HG02870 (cell line): ENCODE data around the gene NFU1.
A peak's percentile ranks its signal among the peaks of the same experiment; 100 is the strongest.
"Not testable (repeated sequence)": the region's sequence is repeated elsewhere in the genome, so short reads cannot be mapped to it uniquely, and the experiment has no call there.

Experiments
- ATAC-seq: cut with Tn5 transposase; IDR thresholded peaks from one replicate; pipeline ENCODE4 v1.9.1; 2021; ENCODE audit warnings: mild to moderate bottlenecking, moderate library complexity; ENCODE audit not compliant: unreplicated experiment

The NFU1 gene

DNA sequence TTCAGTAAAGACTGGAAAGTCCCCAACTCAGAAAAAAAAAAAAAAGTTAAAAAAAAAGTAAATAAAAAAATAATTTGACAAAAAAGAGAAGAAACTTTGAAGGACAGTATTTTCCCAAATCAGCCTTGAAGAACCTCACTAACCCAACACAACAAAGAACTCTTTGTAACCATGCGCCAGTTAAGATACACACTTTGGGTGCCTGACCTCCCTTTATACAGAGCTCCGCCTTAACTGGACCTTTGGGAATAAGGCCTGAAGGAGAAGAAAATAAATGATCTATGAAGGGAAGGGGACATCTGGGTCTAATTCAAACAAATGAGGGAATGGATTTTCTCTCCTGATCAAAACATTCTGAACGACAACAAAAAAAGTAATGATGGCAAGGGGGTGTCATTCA, 48.0 kb downstream of the NFU1 start:
- ATAC-seq: no peak

- no peak for ATAC-seq
Measured at GRCh38 chr2:69387770-69388481, 49.3 kb downstream of the NFU1 start.

DNA sequence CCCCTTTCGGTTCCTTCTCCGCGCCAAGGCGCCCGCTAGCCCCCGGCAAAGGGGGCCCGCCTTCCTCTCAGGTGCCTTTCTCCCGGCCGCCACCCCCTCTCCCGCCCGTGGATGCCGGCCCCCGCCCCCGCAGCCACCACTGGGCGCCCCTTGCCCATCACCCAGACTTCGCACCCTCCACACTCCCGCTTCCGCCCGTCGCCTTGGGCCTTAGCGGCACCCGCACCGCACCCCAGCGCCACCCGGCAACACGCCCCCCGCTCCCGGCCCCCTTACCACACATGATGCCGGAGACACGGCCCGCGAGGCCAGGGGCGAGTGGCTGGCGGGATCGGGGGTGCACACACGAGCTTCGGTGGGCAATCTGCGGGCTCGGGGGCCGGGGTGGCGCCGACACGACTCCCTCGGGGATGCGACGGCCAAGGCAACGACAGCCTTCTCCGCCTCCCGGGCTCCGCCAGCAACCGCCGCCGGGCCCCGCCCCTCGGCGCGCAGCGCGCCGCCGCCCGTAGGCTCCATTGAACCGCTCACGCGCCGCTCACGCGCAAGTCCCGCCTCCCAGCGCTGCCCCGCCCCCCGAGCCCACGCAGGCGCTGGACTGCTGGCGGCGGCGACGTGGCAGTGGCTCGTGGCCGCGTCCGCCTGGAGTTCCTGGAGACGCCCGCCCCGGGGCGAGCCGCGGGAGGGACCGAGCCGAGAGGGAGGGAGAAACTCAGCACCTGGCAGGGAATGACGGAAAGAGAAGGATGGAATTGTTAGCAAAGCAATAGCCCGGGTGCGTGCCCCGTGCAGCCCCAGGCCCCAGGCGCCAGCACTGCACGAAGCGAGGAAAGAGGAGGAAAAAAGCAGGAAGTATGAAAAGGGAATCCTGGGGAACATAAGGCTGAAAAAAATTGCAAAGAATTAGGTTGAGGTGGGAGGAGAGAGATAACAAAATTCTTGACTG, 50.2 kb downstream of the NFU1 start, which contains the start of gene GFPT1:
Gene GFPT1 (minus strand): TSS at position 439 of the 946 bp plus-strand sequence. CDS start 156 bp downstream, at position 283.
- ATAC-seq: peak; percentile 85

GRCh38 chr2:69386360-69386759, 50.9 kb downstream of the NFU1 start:
- peak; percentile 1 for ATAC-seq

DNA sequence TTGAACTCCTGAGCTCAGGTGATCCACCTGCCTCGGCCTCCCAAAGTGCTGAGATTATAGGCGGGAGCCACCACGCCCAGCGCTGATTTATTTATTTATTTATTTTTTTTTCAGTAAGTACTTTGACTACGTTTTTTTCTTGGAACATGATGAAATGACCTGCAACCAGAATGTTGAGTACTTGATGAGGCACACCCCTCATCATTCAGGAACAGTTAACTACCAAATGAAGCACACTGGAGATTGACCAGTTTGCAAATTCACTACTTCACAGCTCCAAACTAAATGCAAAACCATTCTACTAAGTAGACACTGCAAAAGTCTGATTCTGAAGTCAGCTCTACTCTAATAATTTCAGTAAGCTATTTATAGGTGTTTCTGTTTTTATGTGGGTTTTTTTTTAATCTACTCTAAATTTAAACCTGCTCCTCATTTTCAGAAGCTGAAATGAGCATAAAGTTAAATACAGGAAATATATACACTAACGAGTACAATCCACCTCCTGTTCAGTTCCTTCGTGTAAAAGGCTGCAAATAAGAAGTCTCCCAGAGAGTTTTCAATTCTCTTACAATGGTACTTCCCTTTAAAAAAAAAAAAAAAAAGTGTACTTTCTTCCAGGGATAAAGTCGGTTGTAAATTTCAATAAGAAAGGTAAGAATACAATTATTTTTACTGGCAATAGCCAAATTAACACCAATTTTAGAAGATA, 51.6 kb downstream of the NFU1 start:
- no peak for ATAC-seq

DNA sequence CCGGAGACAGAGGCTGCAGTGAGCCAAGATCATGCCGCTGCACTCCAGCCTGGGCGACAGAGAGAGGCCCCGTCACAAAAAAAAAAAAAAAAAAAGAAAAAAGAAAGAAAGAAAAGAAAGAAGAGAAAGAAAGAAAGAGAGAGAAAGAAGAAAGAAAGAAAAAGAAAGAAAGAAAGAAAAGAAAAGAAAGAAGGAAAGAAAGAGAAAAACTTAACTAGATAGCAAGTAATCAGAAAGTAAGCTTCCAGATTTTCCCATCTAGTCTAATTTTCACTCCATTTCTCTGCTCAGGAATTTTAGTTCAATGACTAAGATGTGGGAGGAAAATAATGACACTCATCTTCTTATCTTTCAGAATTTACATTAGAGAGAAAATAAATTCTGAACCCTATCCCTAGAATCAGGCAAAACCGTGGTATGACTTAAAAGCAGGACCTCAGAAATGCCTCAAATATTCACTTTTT, 52.6 kb downstream of the NFU1 start:
- no peak for ATAC-seq

DNA sequence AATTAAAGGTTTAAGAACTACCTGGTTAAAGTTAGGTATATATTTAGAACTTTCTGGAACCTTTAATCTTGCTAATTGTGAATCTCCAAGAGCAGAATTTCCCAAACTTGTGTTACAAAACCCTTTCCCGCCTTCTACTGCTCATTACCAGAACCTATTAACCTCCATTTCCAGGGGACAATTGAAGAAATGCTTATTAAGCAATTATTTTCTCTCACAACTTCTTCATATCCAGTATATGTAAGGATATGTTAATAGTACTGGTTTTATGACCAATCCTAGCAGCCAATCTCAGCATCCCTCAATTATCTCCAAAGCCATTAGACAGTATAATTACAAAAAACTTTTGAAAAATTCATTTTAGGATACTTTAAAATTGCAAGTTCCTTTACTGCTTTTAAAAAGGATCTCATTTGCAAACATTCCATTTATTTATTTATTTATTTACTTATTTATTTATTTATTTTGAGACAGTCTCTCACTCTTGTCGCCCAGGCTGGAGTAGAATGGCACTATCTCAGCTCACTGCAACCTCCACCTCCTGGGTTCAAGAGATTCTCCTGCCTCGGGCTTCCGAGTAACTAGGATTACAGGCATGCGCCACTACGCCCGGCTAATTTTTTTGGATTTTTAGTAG, 53.9 kb downstream of the NFU1 start:
- ATAC-seq: no peak

- ATAC-seq: no peak
Measured at GRCh38 chr2:69382547-69382946, 54.7 kb downstream of the NFU1 start.

- ATAC-seq: no peak
Measured at GRCh38 chr2:69381337-69381737, 55.9 kb downstream of the NFU1 start.

DNA sequence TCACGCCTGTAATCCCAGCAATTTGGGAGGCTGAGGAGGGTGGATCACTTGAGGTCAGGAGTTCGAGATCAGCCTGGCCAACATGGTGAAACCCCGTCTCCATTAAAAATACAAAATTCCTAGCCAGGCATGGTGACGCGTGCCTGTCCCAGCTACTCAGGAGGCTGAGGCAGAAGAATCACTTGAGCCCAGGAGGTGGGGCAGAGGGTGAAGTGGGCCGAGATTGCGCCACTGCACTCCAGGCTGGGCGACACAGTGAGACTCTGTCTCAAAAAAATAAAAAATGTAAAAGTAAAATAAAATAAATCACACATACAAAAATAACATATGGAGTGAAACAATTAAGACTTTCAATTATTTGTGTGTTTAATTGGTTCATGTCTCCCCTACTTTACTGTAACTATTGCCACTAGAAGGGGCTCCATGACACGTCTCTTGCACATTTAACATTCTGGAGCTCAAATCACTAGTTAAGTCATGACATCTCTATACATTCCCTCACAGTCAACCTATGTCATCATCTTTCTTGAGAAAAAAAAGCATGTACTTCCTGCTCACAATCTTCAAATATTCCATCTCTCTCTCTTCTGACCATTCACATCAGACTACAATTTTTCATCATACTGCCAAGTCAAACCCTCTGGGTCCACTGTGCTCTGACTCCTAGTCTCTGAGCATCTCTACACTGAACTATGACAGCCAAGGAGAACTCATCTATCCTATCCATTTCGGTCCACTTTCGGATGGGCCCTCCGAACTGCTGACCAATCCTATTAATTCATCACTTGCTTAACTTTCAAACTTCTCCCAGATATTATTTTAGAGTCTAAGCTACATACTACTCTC, 56.9 kb downstream of the NFU1 start:
- ATAC-seq: no peak

- ATAC-seq: no peak
Measured at GRCh38 chr2:69376403-69376802, 60.8 kb downstream of the NFU1 start.

GRCh38 chr2:69375494-69376353, 61.5 kb downstream of the NFU1 start:
- ATAC-seq: no peak

DNA sequence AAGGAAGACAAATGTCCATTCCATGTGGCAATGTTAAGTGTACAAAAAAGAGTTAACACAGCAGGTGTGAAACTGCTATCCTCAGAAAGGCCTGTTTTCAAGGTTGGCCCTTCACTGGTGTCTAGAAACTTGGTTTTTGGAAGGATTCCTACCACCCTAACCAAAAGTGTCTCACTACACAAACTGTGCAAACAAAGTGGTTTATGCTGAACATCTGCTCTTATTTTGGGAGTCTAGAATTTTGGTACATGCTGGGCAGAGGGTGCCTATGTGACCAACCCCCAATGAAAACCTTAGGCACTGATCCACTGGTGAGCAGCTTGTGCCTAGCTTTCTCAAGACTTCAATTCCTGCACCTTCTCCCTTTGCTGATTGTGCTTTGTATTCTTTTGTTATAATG, 64.5 kb downstream of the NFU1 start:
- ATAC-seq: no peak

DNA sequence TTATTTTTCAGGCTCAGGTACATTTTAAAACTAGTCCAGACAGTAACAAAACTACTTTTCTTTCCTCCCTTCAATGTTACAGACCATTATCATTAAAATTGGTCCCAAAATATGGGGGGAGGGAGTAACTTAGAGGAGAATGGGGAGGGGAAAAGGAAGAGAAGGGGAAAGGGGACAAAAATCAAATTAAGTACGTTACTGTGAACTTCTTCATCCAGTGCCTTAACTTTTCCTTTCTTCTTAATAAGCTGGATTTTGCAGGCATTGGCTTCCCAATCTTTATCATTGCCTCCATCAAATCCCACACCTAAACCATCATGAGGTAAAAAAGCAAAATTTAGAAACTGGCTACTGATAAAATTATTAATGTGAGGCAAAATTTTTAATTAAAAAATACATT, 67.4 kb downstream of the NFU1 start:
- ATAC-seq: no peak

- ATAC-seq: no peak
Measured at GRCh38 chr2:69368588-69368987, 68.6 kb downstream of the NFU1 start.

- no peak for ATAC-seq
Measured at GRCh38 chr2:69359371-69359770, 77.9 kb downstream of the NFU1 start.

GRCh38 chr2:69358914-69359313, 78.3 kb downstream of the NFU1 start:
- ATAC-seq: no peak

- no peak for ATAC-seq
Measured at GRCh38 chr2:69356471-69356870, 80.8 kb downstream of the NFU1 start.

DNA sequence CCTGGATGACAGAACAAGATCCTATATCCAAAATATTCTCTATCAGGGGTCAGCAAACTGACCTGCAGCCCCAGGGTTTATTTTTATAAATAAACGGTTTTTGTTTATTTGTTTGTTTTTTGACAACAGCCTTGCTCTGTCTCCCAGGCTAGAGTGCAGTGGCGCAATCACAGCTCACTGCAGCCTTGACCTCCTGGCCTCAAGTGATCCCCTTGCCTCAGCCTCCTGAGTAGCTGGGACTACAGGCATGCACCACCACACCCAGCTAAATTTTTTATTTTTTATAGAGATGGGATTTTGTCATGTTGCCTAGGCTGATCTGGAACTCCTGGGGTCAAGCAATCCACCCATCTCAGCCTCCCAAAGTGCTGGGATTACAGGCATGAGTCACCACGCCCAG, 82.3 kb downstream of the NFU1 start:
- ATAC-seq: not testable (repeated sequence)
